GM10847 (cell line): ENCODE measurements around the gene RBM19.

Experiments
- POLR2A ChIP-seq: IDR thresholded peaks from 2 replicates; pipeline ENCODE4 v1.6.1; 2011; ENCODE audit not compliant: insufficient read length; ENCODE audit errors: extremely low read depth

The RBM19 gene

GRCh38 chr12:113870035-113870434, 96.1 kb downstream of the RBM19 start:
- no peak for TF ChIP-seq POLR2A

- no peak for TF ChIP-seq POLR2A
These were observed 97.8 kb downstream of the RBM19 start for GRCh38 chr12:113868365-113868764.

- no peak for TF ChIP-seq POLR2A
These were observed 98.9 kb downstream of the RBM19 start for GRCh38 chr12:113867258-113867657.

- TF ChIP-seq POLR2A = no peak
These were observed 99.6 kb downstream of the RBM19 start for GRCh38 chr12:113866496-113866895.

GRCh38 chr12:113863455-113863845, 102.7 kb downstream of the RBM19 start:
- no peak for TF ChIP-seq POLR2A

- no peak for TF ChIP-seq POLR2A
These were observed 103.3 kb downstream of the RBM19 start for GRCh38 chr12:113862590-113863454.

- TF ChIP-seq POLR2A = no peak
These were observed 104.3 kb downstream of the RBM19 start for GRCh38 chr12:113861708-113862312.

- no peak for TF ChIP-seq POLR2A
These were observed 105.2 kb downstream of the RBM19 start for GRCh38 chr12:113860950-113861349.

GRCh38 chr12:113860059-113860820, 105.9 kb downstream of the RBM19 start:
- no peak for TF ChIP-seq POLR2A

- no peak for TF ChIP-seq POLR2A
These were observed 107.2 kb downstream of the RBM19 start for GRCh38 chr12:113858841-113859386.

GRCh38 chr12:113857371-113857770, 108.8 kb downstream of the RBM19 start:
- TF ChIP-seq POLR2A = no peak

- no peak for TF ChIP-seq POLR2A
These were observed 110.1 kb downstream of the RBM19 start for GRCh38 chr12:113855998-113856397.

GRCh38 chr12:113854385-113855142, 111.6 kb downstream of the RBM19 start:
- no peak for TF ChIP-seq POLR2A

- no peak for TF ChIP-seq POLR2A
These were observed 112.6 kb downstream of the RBM19 start for GRCh38 chr12:113853491-113853890.

- TF ChIP-seq POLR2A = no peak
These were observed 113.2 kb downstream of the RBM19 start for GRCh38 chr12:113852695-113853490.

- no peak for TF ChIP-seq POLR2A
These were observed 113.9 kb downstream of the RBM19 start for GRCh38 chr12:113852264-113852663.
